Endothelial cell of umbilical vein (primary cell): ENCODE measurements around the gene TLE1.

Source experiments
- CTCF ChIP-seq, 2 donors: IDR thresholded peaks; 1 replicate in 1 of 2; 2 replicates in 1 of 2; pipeline ENCODE4 v1.5.1; 2011; ENCODE audit warnings: low read length in 2 of 2, mild to moderate bottlenecking in 2 of 2, moderate library complexity in 2 of 2, control low read depth in 1 of 2, inconsistent platforms in 1 of 2, low read depth in 1 of 2; ENCODE audit not compliant: insufficient read depth in 1 of 2; ENCODE audit errors: extremely low read depth in 1 of 2
- EZH2 ChIP-seq: IDR thresholded peaks from 2 replicates; pipeline ENCODE4 v1.6.1; 2012; ENCODE audit warnings: borderline replicate concordance, low read depth, mild to moderate bottlenecking, moderate library complexity, low read length, inconsistent platforms; ENCODE audit not compliant: severe bottlenecking
- FOS ChIP-seq: IDR thresholded peaks from 2 replicates; pipeline ENCODE4 v1.6.1; 2011; ENCODE audit warnings: mild to moderate bottlenecking, low read length, moderate library complexity, borderline replicate concordance; ENCODE audit not compliant: insufficient read depth
- GATA2 ChIP-seq: IDR thresholded peaks from 2 replicates; pipeline ENCODE4 v1.7.0; 2011; ENCODE audit warnings: low read depth, mild to moderate bottlenecking, moderate library complexity, mixed read lengths, low read length; ENCODE audit not compliant: insufficient read length, insufficient read depth
- JUN ChIP-seq: IDR thresholded peaks from 2 replicates; pipeline ENCODE4 v1.6.1; 2011; ENCODE audit warnings: borderline replicate concordance, low read depth; ENCODE audit not compliant: insufficient read length, insufficient read depth
- MAX ChIP-seq: IDR thresholded peaks from 2 replicates; pipeline ENCODE4 v1.6.1; 2011; ENCODE audit not compliant: insufficient read depth, insufficient read length
- MYC ChIP-seq: IDR thresholded peaks from one replicate; pipeline ENCODE4 v1.6.1; 2011; ENCODE audit warnings: mild to moderate bottlenecking, low read depth, low read length
- POLR2A ChIP-seq: IDR thresholded peaks from 2 replicates; pipeline ENCODE4 v1.6.1; 2012; ENCODE audit warnings: low read depth, mild to moderate bottlenecking, control low read depth, low read length
- POLR2AphosphoS5 ChIP-seq: IDR thresholded peaks from 2 replicates; pipeline ENCODE4 v1.6.1; 2012; ENCODE audit warnings: low read depth, mild to moderate bottlenecking, control low read depth, low read length, moderate library complexity; ENCODE audit not compliant: insufficient read depth

- TF ChIP-seq JUN: no peak
- TF ChIP-seq CTCF (IDR thresholded peaks at IDR 0.05; ENCODE audit: extremely low read depth in 1 of 2, insufficient read depth in 1 of 2, low read depth in 1 of 2, low read length in 2 of 2): no peak
- TF ChIP-seq POLR2AphosphoS5: no peak
- no peak for TF ChIP-seq EZH2
- TF ChIP-seq POLR2A: no peak
- TF ChIP-seq MYC: no peak
- TF ChIP-seq MAX: no peak
- TF ChIP-seq GATA2: peak; percentile 76
- no peak for TF ChIP-seq FOS
Measured at GRCh38 chr9:81685763-81686613, 3.4 kb downstream of the TLE1 start.
